22Rv1 (cell line): ENCODE measurements around the gene CNTNAP2.

Experiments used
- H3K27ac ChIP-seq: fragments of 450-650 bp; 2 replicates; pipeline ENCODE4 v1.5.1; 2017
- CTCF ChIP-seq: fragments of 450-650 bp; IDR thresholded peaks from 2 replicates; pipeline ENCODE4 v1.5.1; 2017; ENCODE audit warnings: mild to moderate bottlenecking
- ZFX ChIP-seq: fragments of 450-650 bp; IDR thresholded peaks from 2 replicates; pipeline ENCODE4 v1.6.1; 2017; ENCODE audit warnings: antibody characterized with exemption, borderline replicate concordance

Gene CNTNAP2

GRCh38 chr7:146123715-146124114 is 7.1 kb downstream of the CNTNAP2 start:
- no peak overlapping the region for H3K27ac ChIP-seq
- TF ChIP-seq ZFX (no peak), CTCF (no peak)

GRCh38 chr7:146126767-146127509 is 10.3 kb downstream of the CNTNAP2 start:
- TF ChIP-seq ZFX (no peak), CTCF (no peak)
- H3K27ac ChIP-seq: no peak overlapping the region

GRCh38 chr7:146129296-146129695 is 12.7 kb downstream of the CNTNAP2 start:
- no peak overlapping the region for H3K27ac ChIP-seq
- TF ChIP-seq ZFX: no peak
- TF ChIP-seq CTCF: peak; percentile 37; the same call in 1 of the 2 replicates

- TF ChIP-seq ZFX (no peak), CTCF (no peak)
- no peak overlapping the region for H3K27ac ChIP-seq
Observed at GRCh38 chr7:146129997-146130396, 13.4 kb downstream of the CNTNAP2 start.

GRCh38 chr7:146131701-146132100 is 15.1 kb downstream of the CNTNAP2 start:
- H3K27ac ChIP-seq: no peak overlapping the region
- TF ChIP-seq ZFX (no peak), CTCF (peak; percentile 47)

- TF ChIP-seq ZFX (no peak), CTCF (no peak)
- no peak overlapping the region for H3K27ac ChIP-seq
Observed at GRCh38 chr7:146136357-146136875, 19.8 kb downstream of the CNTNAP2 start.

- no peak overlapping the region for H3K27ac ChIP-seq
- TF ChIP-seq ZFX: no peak
- TF ChIP-seq CTCF: no peak
Observed at GRCh38 chr7:146138926-146139325, 22.3 kb downstream of the CNTNAP2 start.
